Measurements from ENCODE around the gene SPR. TPM values are rescaled to one million over a fixed set of nuclear protein-coding genes. Genes with fewer than 3 reads are reported as not detected.
A peak's percentile ranks its signal among the peaks of the same experiment; 100 is the strongest.

The SPR gene
- 1 to 10 TPM; 4.1 to 4.8 TPM for total RNA-seq
- polyA plus RNA-seq (ENCODE audit: insufficient read length in 2 of 2): 1 to 10 TPM; 7.1 to 7.8 TPM
- long read RNA-seq, donor 1, partial matches to known transcripts: 0 of 3 reads
- long read RNA-seq, donor 1, other reads (novel, unspliced or antisense): 0 of 3 reads
- long read RNA-seq, donor 2, partial matches to known transcripts: 0 of 2 reads
- long read RNA-seq, donor 2, other reads (novel, unspliced or antisense): 0 of 2 reads
- long read RNA-seq, donor 3, partial matches to known transcripts: 0 of 1 reads
- long read RNA-seq, donor 3, other reads (novel, unspliced or antisense): 0 of 1 reads
- long read RNA-seq, donor 4, partial matches to known transcripts: 0 of 5 reads
- long read RNA-seq, donor 4, other reads (novel, unspliced or antisense): 0 of 5 reads

GRCh38 chr2:72887032-72887739 lies at the start of gene SPR:
Gene SPR (plus strand): TSS chr2:72887408. CDS start chr2:72887433, 25 bp downstream.
- WGBS (ENCODE audit: insufficient coverage): under 1% methylated on average over 76 of the region's 76 CpGs
- peaks cover 16% of the 10 kb centered on the region for H3K4me1 ChIP-seq (ENCODE audit: control insufficient read depth, insufficient read depth, low read length)

GRCh38 chr2:72840066-72840465 lies 47.1 kb upstream of the SPR start:
- DNase-seq (ENCODE audit: low read depth in 4 of 6, low spot score in 6 of 6): no peak
- H3K4me3 ChIP-seq (ENCODE audit: low read depth, low read length): no peak overlapping the region
- H3K4me1 ChIP-seq (ENCODE audit: control insufficient read depth, insufficient read depth, low read length): no peaks in the 10 kb centered on the region
- H3K27me3 ChIP-seq (ENCODE audit: control insufficient read depth, insufficient read depth, low read length): no peaks in the 10 kb centered on the region
- WGBS (ENCODE audit: insufficient coverage): no CpG with 5 or more reads among the region's 2 CpGs
- no peaks in the 10 kb centered on the region for H3K36me3 ChIP-seq (ENCODE audit: control insufficient read depth, insufficient read depth, low read length)
- H3K9me3 ChIP-seq (ENCODE audit: control insufficient read depth, insufficient read depth, low read length): no peaks in the 10 kb centered on the region
- H3K27ac ChIP-seq (ENCODE audit: low read depth, low read length): no peak overlapping the region

More at GRCh38 chr2:72887032-72887739, at the start of gene SPR:
- Histone ChIP-seq H3K36me3 (ENCODE audit: control insufficient read depth, insufficient read depth, low read length) (no peaks in the 10 kb centered on the region), H3K4me3 (ENCODE audit: low read depth, low read length) (peak within 1 kb of the TSS; percentile 28), H3K27ac (ENCODE audit: low read depth, low read length) (peak within 1 kb of the TSS; percentile 45), H3K27me3 (ENCODE audit: control insufficient read depth, insufficient read depth, low read length) (peaks cover 10% of the 10 kb centered on the region), H3K9me3 (ENCODE audit: control insufficient read depth, insufficient read depth, low read length) (no peaks in the 10 kb centered on the region)
- peak in 3 of 6 donors; percentile 37 to 79 (median 72) for DNase-seq (ENCODE audit: low read depth in 4 of 6, low spot score in 6 of 6)

- Histone ChIP-seq H3K9me3 (ENCODE audit: control insufficient read depth, insufficient read depth, low read length) (no peaks in the 10 kb centered on the region), H3K4me1 (ENCODE audit: control insufficient read depth, insufficient read depth, low read length) (no peaks in the 10 kb centered on the region), H3K27ac (ENCODE audit: low read depth, low read length) (no peak overlapping the region), H3K36me3 (ENCODE audit: control insufficient read depth, insufficient read depth, low read length) (no peaks in the 10 kb centered on the region), H3K4me3 (ENCODE audit: low read depth, low read length) (no peak overlapping the region), H3K27me3 (ENCODE audit: control insufficient read depth, insufficient read depth, low read length) (no peaks in the 10 kb centered on the region)
- 63% methylated on average over 3 of the region's 3 CpGs for WGBS (ENCODE audit: insufficient coverage)
- no peak for DNase-seq (ENCODE audit: low read depth in 4 of 6, low spot score in 6 of 6)
Observed at GRCh38 chr2:72841462-72842125, 45.6 kb upstream of the SPR start.

- Histone ChIP-seq H3K4me1 (ENCODE audit: control insufficient read depth, insufficient read depth, low read length) (no peaks in the 10 kb centered on the region), H3K36me3 (ENCODE audit: control insufficient read depth, insufficient read depth, low read length) (no peaks in the 10 kb centered on the region), H3K4me3 (ENCODE audit: low read depth, low read length) (no peak overlapping the region), H3K9me3 (ENCODE audit: control insufficient read depth, insufficient read depth, low read length) (no peaks in the 10 kb centered on the region), H3K27me3 (ENCODE audit: control insufficient read depth, insufficient read depth, low read length) (no peaks in the 10 kb centered on the region), H3K27ac (ENCODE audit: low read depth, low read length) (no peak overlapping the region)
- DNase-seq (ENCODE audit: low read depth in 4 of 6, low spot score in 6 of 6): no peak
- no CpG with 5 or more reads among the region's 2 CpGs for WGBS (ENCODE audit: insufficient coverage)
Observed at GRCh38 chr2:72843301-72843700, 43.9 kb upstream of the SPR start.

- H3K36me3 ChIP-seq (ENCODE audit: control insufficient read depth, insufficient read depth, low read length): no peaks in the 10 kb centered on the region
- H3K27ac ChIP-seq (ENCODE audit: low read depth, low read length): no peak overlapping the region
- no peaks in the 10 kb centered on the region for H3K27me3 ChIP-seq (ENCODE audit: control insufficient read depth, insufficient read depth, low read length)
- 88% methylated on average over 4 of the region's 6 CpGs for WGBS (ENCODE audit: insufficient coverage)
- H3K4me1 ChIP-seq (ENCODE audit: control insufficient read depth, insufficient read depth, low read length): no peaks in the 10 kb centered on the region
- DNase-seq (ENCODE audit: low read depth in 4 of 6, low spot score in 6 of 6): no peak
- H3K9me3 ChIP-seq (ENCODE audit: control insufficient read depth, insufficient read depth, low read length): no peaks in the 10 kb centered on the region
- H3K4me3 ChIP-seq (ENCODE audit: low read depth, low read length): no peak overlapping the region
Observed at GRCh38 chr2:72846171-72847095, 40.8 kb upstream of the SPR start.

GRCh38 chr2:72847534-72848315 lies 39.5 kb upstream of the SPR start:
- 93% methylated on average over 1 of the region's 3 CpGs for WGBS (ENCODE audit: insufficient coverage)
- Histone ChIP-seq H3K27ac (ENCODE audit: low read depth, low read length) (no peak overlapping the region), H3K4me1 (ENCODE audit: control insufficient read depth, insufficient read depth, low read length) (no peaks in the 10 kb centered on the region), H3K36me3 (ENCODE audit: control insufficient read depth, insufficient read depth, low read length) (no peaks in the 10 kb centered on the region), H3K4me3 (ENCODE audit: low read depth, low read length) (no peak overlapping the region), H3K27me3 (ENCODE audit: control insufficient read depth, insufficient read depth, low read length) (no peaks in the 10 kb centered on the region), H3K9me3 (ENCODE audit: control insufficient read depth, insufficient read depth, low read length) (no peaks in the 10 kb centered on the region)
- no peak for DNase-seq (ENCODE audit: low read depth in 4 of 6, low spot score in 6 of 6)

- H3K4me1 ChIP-seq (ENCODE audit: control insufficient read depth, insufficient read depth, low read length): no peaks in the 10 kb centered on the region
- no peak overlapping the region for H3K27ac ChIP-seq (ENCODE audit: low read depth, low read length)
- DNase-seq (ENCODE audit: low read depth in 4 of 6, low spot score in 6 of 6): peak in 1 of 6 donors; percentile 15
- H3K36me3 ChIP-seq (ENCODE audit: control insufficient read depth, insufficient read depth, low read length): no peaks in the 10 kb centered on the region
- no peaks in the 10 kb centered on the region for H3K9me3 ChIP-seq (ENCODE audit: control insufficient read depth, insufficient read depth, low read length)
- WGBS (ENCODE audit: insufficient coverage): 83% methylated on average over 3 of the region's 3 CpGs
- no peak overlapping the region for H3K4me3 ChIP-seq (ENCODE audit: low read depth, low read length)
- no peaks in the 10 kb centered on the region for H3K27me3 ChIP-seq (ENCODE audit: control insufficient read depth, insufficient read depth, low read length)
Observed at GRCh38 chr2:72848436-72849137, 38.6 kb upstream of the SPR start.

- 78% methylated on average over 1 of the region's 1 CpG for WGBS (ENCODE audit: insufficient coverage)
- Histone ChIP-seq H3K9me3 (ENCODE audit: control insufficient read depth, insufficient read depth, low read length) (no peaks in the 10 kb centered on the region), H3K27me3 (ENCODE audit: control insufficient read depth, insufficient read depth, low read length) (no peaks in the 10 kb centered on the region), H3K4me3 (ENCODE audit: low read depth, low read length) (no peak overlapping the region), H3K4me1 (ENCODE audit: control insufficient read depth, insufficient read depth, low read length) (no peaks in the 10 kb centered on the region), H3K36me3 (ENCODE audit: control insufficient read depth, insufficient read depth, low read length) (no peaks in the 10 kb centered on the region), H3K27ac (ENCODE audit: low read depth, low read length) (no peak overlapping the region)
- no peak for DNase-seq (ENCODE audit: low read depth in 4 of 6, low spot score in 6 of 6)
Observed at GRCh38 chr2:72849138-72849462, 38.1 kb upstream of the SPR start.
